GM18502 (cell line): Measurements from ENCODE around the gene ARL8B.
"Not testable (repeated sequence)": the region's sequence is repeated elsewhere in the genome, so short reads cannot be mapped to it uniquely, and the experiment has no call there.

Source experiments
- ATAC-seq: cut with Tn5 transposase; IDR thresholded peaks from one replicate; pipeline ENCODE4 v1.9.1; 2021; ENCODE audit warnings: mild to moderate bottlenecking; ENCODE audit not compliant: unreplicated experiment, poor library complexity

The ARL8B gene

DNA sequence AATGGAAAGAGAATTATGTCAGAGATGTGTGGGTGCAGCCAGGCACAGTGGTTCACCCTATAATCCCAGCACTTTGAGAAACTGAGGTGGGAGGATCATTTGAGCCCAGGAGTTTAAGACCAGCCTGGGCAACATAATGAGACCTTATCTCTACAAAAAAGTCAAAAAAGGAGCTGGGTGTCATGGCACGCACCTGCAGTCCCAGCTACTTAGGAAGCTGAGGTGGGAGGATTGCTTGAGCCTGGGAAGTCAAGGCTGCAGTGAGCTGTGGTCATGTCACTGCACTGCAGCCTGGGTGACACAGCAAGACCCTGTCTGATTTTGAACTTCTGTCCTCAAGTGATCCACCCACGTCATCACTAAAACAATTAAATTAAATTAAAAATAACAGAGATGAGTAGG lies 15.2 kb upstream of the ARL8B start:
- not testable (repeated sequence) for ATAC-seq

DNA sequence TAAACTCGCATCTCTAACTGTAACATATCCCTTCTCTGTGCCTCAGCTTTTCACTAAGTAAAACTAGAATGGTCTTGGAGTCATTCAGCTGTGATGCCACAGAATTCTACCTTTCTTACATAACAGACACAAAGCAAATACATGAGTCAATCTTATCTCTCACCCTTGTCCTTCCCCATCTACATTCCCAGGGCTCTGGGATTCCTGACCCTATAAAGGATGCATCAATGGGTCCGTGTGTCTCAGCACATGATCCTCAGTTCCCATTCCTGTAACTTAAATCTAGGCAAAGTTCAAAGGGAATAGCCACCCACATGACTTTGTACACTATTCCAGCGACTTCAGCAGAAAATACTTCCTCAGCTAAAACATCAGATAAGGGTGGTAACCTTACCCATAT lies 11.8 kb upstream of the ARL8B start:
- no peak for ATAC-seq

DNA sequence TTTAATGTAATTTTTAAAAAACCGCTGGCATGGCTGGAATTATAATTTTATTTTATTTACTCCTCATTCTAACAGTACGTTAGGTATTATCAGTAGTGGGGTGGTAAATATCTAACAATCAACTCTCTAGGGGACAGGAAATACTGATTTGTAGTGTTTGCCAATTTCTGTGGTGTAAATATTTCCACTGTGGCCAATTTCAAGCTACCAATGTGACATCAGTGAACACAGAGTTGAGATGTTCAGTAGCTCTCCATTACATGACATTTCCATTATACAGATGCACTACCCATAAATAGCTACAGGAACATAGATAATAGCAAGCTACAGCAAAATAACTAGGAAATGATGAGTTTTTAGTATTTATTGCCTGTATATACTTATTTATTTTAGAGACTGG lies 10.0 kb upstream of the ARL8B start:
- ATAC-seq = no peak

DNA sequence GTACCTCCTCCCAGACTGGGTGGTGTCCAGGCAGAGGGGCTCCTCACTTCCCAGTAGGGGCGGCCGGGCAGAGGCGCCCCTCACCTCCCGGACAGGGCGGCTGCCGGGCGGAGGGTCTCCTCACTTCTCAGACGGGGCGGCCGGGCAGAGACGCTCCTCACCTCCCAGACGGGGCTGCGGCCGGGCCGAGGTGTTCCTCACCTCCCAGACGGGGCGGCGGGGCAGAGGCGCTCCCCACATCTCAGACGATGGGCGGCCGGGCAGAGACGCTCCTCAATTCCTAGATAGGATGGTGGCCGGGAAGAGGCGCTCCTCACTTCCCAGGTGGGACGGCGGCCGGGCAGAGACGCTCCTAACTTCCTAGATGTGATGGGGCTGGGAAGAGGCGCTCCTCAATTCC lies 8.4 kb upstream of the ARL8B start:
- not testable (repeated sequence) for ATAC-seq

DNA sequence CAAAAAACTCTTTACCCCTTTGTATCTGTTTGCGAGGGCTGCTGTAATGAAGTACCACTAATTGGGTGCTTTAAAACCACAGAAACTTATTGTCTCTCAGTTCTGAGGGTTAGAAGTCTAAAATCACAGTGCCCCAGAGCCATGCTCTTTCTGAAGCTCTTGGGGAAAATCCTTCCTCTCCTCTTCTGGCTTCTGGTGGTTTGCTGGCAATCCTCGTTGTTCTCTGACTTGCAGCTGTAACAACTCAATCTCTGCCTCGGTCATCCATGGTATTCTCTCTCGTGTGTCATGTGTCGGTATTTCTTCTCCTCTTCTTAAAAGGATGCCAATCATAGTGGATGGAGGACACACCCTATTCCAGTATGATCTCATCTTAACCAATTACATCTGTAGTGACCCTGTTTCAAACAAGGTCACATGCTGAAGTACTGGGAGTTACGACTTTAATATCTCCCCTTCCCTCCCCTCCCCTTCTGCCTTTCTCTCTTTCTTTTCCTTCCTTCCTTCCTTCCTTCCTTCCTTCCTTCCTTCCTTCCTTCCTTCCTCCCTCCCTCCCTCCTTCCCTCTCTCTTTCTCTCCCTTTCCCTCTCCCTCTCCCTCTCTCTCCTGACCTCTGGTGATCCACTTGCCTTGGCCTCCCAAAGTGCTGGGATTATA lies 6.5 kb upstream of the ARL8B start:
- peak; percentile 75 for ATAC-seq

DNA sequence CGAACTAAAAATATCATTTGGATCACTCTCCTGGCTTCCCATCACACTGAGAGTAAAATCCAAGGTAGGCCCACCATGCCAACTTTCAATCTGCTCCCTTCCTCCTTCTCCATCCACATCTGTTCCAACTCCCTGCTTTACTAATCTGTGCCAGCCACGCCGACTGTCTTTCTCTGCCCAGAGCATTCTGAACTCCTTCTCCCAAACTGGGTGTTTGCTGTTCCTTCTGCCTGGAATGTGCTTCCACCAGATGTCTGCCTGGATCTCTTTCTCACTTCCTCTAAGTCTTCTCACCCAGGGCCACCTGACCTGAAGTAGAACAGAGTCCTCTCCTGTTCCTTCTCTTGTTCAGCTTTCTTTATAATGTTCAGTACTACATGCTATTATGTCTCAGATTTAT lies 5.6 kb upstream of the ARL8B start:
- no peak for ATAC-seq

DNA sequence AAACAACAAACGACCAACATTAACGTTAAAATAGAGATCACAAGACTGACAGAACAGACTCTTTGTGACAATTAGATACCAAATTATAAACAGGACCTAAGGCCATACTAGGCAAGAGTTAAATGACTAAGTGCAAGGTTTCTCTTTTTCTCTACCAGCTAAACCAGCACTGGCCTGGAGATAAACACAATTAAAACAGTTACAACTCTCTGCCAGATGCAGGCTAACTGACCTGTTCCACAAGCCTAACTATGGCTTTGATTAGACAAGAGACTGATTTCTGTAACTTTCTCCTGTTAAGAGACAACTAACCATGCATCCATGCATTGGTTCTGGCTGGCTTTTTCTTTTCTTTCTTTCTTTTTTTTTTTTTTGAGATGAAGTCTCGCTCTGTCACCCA lies 1.6 kb upstream of the ARL8B start:
- ATAC-seq = no peak

DNA sequence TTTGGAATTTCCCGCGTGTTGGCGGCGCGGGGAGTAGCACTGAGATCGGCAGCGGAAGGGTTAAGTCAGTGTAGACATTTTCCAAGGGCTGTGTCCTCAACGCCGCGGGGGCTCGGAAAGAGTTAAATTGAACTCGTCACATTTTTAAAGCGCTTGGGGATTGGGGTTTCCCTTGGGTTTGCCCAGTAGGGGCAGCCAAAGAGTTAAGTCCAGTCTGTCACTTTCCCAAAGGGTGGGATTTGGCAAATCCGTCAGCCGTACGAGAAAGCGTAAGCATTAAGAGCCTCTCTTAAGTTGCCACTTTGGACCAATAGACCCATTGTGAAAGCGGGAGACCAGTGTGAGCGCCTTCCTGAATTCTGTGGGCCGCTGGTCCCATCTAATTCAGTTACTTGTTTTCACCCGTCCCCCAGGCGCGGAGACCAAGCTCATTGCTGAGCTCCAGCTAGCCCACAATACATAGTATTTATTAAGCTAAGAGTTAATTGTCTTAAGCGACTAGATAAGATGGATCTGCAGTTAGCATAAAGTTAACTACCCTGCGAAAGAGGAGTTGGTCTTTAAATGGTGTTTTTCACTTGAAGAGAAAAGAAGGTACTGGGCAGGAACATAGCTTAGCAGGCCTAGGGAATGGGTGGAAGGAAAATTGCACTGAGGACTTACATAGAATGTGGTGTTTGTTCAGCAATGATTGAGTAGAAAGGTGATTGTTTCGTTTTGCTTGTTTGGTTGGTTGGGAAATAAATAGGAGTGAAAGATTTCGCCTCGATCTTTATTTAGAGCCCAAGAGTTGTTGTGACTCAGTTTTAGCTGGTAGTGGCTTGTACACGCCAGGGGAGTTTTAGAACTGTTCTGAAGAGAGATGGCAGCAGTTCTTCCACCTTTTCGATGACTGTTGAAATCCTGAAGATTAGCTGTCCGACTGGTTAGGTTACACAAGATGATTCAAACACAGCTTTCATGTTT lies 932 bp downstream of the ARL8B start:
- peak; percentile 12 for ATAC-seq

DNA sequence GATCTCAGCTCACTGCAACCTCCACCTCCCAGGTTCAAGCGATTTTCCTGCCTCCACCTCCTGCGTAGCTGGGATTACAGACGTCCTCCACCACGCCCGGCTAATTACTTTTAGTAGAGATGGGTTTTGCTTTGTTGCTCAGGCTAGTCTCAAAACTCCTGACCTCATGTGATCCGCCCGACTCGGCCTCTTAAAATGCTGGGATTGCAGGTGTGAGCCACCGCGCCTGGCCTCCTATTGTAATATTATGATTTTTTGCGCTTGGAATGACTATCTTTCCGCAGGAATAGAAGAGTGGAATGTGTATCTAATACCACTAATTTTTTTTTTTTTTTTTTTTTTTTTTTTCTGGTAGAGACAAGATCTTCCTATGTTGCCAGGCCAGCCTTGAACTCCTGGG lies 1.8 kb downstream of the ARL8B start:
- no peak for ATAC-seq

DNA sequence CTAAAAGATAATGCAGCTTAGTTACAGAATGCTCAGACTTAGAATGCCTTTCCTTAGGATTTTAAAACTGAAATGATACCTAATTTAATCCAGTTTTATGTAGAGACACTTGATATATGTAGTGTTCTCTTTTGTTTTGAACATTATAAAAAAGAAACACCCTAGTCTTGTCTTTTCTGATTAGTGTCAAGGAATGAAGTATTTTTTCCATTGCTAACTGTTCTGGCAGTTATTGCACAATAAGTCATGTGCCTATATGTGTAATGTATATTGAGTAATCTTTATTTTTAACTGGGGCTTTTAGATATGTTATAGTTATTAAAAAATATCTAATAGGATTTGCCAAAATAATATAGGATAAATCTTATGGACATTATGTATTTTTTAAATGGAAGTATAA lies 4.5 kb downstream of the ARL8B start:
- no peak for ATAC-seq

DNA sequence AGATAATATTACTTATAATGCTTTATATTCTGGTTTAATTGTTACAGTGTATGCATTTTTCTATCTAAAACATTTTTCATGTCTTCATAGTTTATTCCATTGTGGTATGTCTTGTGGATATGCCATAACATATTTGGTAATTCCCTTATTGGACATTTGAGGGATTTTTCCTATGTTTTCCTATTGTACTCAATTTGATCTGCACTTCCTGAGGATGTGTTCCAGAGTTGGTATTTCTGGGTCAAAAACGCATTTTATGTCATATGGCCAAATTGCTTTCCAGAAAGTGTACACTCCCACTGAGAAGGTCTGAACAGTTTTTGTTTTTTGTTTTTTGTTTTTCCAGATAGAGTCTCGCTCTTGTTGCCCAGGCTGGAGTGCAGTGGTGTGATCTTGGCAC lies 6.8 kb downstream of the ARL8B start:
- ATAC-seq = no peak

DNA sequence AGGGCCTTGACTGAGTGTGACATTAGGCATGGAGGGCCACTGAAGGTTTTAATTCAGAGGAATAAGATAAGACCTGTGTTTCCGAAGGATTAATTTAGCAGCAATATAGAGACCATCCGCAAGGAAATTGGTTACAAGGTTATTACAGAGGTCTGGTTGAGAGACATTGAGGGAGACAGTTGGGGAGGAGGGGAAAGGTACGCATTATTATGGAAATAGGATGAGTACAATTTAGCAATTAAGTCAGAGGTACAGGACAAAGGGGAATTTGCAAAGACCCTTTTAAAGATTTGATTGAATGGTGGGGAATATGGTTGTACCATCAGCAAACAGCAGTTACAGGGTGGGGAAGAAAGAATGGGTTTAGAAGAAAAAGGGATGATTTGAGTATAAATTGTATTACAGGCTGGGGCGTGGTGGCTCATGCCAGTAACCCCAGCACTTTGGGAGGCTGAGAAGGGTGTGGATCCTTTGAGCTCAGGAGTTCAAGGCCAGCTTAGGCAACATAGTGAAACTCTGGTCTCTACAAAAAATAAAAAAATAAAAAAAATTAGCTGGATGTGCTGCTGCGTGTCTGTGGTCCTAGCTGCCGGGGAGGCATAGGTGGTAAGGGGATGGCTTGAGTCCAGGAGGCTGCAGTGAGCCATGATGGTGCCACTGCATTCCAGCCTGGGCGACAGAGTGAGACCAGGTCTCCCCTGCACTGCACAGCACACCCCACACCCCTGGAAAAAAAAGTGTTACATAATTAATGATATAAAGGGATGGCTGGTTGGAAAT lies 11.3 kb downstream of the ARL8B start:
- ATAC-seq = no peak

DNA sequence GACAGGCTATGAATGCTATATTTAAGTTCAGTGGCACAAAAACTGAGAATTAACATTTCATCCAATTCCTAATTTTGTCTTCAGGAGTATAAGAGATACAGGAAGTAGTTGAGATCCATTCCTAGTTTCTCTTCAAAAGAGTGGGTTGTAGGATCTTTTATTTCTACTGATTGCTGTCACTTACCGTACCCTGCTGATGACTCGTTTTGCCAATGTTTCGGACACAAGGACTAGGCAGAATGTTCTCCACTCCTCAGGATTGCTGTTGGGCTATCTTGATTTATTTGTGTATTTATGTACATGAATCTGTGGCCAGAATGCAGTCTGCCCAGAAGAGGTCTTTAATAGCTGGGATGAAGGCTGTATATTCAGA lies 11.9 kb downstream of the ARL8B start:
- ATAC-seq = no peak

DNA sequence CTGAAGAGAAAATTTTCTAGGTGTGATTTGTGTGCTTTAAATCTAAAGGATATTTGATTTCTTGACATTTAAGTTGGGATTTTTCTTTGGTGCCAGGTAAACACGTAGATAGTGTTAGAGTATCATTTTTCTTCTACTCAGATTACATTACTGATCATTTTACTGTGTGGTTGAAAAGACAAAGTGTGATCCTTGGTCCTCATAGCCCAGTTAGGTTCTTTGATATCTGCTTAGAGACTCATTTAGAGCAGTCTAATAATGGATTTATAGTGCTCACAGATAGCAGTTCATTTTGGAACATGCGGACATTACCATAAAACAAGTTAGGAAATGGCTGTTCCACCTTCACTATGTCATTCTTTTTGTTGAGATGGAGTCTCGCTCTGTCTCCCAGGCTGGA lies 12.4 kb downstream of the ARL8B start:
- no peak for ATAC-seq

DNA sequence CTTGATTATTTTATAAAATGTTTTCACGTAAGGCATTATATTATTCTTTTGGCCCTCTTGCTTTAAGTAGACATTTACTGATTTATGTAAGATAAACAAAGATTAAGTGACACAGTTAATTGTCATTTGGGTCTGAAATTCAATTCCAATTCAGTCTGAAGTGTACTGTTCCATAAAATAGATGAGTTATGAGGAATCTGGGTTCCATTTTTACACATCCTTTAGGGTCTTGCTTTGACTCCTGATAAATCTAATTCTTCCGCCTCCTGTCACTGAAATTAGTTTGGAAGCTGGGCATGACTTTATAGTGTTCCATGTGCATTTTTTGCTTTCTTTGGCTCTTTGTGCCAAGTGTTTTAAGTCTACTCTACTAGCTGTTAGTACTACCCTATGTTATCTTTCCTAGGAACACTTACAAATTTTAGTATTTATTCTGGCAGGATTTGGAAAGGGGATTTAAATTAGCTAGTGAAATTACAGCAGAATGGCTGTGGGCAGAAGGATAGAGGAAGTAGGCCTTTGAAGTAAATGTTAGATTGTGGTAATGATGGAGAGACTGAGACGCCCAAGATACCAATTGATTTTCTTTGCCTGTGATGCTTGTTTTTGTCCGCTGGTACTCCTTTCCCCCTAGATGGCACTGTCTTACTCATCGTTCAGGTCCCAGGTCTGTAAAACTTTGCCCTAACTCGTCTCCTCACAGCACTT lies 14.3 kb downstream of the ARL8B start:
- ATAC-seq = peak; percentile 75

DNA sequence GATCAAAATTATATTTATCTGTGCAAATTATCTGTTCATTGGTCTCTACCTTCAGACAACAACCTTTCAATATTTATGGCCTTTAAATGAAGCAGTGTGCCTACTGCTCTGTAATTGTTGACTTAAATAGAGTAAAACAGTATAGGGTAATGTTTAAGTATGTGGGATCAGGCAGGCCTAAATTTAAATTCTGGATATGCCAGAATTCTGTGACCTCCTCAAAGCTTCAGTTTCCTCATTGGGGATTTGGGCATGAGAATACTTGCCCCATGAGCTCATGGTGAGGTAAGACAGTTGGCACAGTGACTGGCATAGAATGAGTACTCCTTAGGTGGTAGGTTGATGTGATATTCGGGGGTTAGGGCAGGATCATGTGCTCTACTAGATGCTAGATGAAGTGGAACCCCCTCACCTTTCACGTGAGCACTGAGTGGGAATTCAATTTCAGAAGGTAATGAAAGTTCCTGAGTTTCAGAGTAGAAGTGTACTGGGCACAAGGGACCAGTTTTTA lies 14.9 kb downstream of the ARL8B start:
- ATAC-seq = peak; percentile 12

DNA sequence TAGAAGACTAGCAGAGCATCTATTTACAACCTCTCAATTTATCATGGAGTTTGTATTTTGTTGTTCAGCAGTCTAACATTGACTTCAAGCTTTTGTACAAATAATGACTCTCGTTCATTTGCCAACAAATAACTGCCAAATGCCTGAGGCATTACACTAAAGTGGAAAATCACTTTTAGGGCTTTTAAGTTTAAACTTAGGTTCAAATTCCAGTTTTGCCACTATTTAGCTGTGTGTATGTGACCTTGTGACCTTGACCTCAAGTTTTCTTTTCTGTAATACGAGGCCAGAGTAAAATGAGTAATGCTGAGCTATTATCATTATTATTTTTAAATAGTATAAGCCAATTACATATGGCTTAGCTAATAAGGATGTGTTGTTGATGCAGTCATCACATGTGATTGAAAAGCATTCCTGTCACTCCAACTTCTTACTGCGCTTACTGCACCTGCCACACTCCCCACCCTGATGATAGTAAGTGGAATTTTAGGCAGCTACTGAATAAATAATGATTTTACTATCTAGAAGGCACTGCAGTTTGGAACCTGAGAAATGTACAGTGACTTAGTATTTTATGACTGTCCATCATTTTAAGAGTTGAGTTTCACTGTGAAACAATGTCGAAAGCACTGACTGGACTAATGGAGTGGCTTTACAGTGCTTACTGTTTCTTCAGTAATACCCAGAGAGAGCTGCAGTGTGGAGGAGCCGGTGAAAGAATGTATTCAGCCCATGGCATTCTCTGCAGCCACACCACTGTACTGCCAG lies 16.3 kb downstream of the ARL8B start:
- ATAC-seq = no peak

DNA sequence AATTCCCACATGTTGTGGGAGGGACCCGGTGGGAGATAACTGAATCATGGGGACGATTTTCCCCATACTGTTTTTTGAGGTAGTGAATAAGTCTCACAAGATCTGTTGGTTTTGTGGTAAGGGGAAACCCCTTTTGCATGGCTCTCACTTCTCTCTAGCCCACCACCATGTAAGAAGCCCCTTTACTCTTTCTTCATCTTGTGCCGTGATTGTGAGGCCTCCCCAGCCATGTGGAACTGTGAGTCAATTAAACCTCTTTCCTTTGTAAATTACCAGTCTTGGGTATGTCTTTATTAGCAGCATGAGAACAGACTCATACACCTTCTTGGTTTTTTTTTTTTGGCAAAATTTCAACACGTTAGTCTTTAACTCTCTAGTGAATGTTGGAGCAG lies 18.1 kb downstream of the ARL8B start:
- ATAC-seq = peak; percentile 58

DNA sequence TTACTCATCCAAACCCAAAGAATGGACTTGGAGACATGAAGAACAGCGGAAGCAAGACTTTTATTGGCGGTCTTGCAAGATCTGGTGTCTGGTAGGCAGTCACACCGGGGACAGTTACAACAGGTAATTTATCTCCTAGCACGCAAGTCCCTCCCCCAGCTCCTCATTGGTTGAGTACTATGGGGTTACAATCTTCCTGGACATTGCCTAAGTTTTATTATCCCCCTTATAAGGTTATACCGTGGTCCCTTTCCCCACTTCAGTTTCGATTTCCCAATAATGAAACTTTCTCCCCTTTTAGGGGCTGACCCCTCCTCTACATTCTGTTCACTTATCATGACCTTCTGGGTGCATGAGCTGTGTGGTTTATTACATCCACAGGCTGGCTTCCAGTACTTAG lies 18.7 kb downstream of the ARL8B start:
- ATAC-seq = no peak

DNA sequence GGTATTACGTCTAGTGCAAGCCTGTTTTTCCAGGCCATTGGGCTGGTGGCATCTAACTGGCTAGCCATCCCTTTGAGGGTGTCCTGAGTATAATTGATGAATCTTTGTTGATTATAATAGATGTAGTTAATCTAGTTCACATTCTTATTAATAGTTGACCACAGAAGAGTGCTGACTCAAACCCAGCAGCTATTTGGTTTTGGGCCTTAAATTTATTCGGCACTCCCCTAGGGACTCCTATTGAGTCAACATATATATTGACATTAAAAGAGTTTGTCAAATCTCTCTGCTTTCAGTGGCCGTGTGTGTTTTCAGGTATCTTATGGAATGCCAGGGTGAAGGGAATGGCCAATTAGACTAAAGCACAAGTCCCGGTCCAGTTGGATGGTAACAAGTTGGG lies 19.7 kb downstream of the ARL8B start:
- no peak for ATAC-seq
